Loucy (cell line): ENCODE measurements around the gene SMYD4.
"Not testable (repeated sequence)": the region's sequence is repeated elsewhere in the genome, so short reads cannot be mapped to it uniquely, and the experiment has no call there.

Experiments used
- EZH2phosphoT487 ChIP-seq: fragments of 200-600 bp; IDR thresholded peaks from 2 replicates; pipeline ENCODE4 v1.6.1; 2018; ENCODE audit warnings: antibody characterized with exemption, mild to moderate bottlenecking, moderate library complexity, borderline replicate concordance
- TF ChIP-seq, protein P1 (sequence below): fragments of 200-600 bp; sonication (generic); conservative IDR thresholded peaks from 2 replicates; pipeline ENCODE4 v1.5.1; 2014; ENCODE audit warnings: mild to moderate bottlenecking, antibody characterized with exemption, low read length

GRCh38 chr17:1856462-1856861, 26.8 kb upstream of the SMYD4 start:
- TF ChIP-seq, protein P1, sequence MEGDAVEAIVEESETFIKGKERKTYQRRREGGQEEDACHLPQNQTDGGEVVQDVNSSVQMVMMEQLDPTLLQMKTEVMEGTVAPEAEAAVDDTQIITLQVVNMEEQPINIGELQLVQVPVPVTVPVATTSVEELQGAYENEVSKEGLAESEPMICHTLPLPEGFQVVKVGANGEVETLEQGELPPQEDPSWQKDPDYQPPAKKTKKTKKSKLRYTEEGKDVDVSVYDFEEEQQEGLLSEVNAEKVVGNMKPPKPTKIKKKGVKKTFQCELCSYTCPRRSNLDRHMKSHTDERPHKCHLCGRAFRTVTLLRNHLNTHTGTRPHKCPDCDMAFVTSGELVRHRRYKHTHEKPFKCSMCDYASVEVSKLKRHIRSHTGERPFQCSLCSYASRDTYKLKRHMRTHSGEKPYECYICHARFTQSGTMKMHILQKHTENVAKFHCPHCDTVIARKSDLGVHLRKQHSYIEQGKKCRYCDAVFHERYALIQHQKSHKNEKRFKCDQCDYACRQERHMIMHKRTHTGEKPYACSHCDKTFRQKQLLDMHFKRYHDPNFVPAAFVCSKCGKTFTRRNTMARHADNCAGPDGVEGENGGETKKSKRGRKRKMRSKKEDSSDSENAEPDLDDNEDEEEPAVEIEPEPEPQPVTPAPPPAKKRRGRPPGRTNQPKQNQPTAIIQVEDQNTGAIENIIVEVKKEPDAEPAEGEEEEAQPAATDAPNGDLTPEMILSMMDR: not testable (repeated sequence)
- TF ChIP-seq EZH2phosphoT487: not testable (repeated sequence)
